GM12878 (cell line): ENCODE data around the gene KCNS3. TPM values are rescaled to one million over a fixed set of nuclear protein-coding genes. Genes with fewer than 3 reads are reported as not detected.
A peak's percentile ranks its signal among the peaks of the same experiment; 100 is the strongest.

Source experiments
- ATAC-seq: fragments of 200-7000 bp; cut with Tn5 transposase; 3 replicates; pipeline ENCODE4 v1.9.1; 2020; ENCODE audit warnings: mild to moderate bottlenecking, moderate library complexity
- BruUV-seq: library from RNA; stranded (reverse); fragments of 400-500 nt; replicated peaks from 2 replicates; lab custom pipeline; 2021; lab: Mats Ljungman, UMichigan
- CTCF ChIA-PET: fragments of 300-600 bp; sonication (Branson Sonifier 250); formaldehyde crosslinking; extraction: SDS; loops from one replicate; lab custom pipeline; 2021; ENCODE audit warnings: inconsistent platforms; lab: Yijun Ruan, JAX
- POLR2A ChIA-PET: fragments of 350-600 bp; formaldehyde crosslinking; extraction: SDS; loops from one replicate; lab custom pipeline; 2021; ENCODE audit warnings: inconsistent platforms; lab: Charles Lee
- RAD21 ChIA-PET: fragments of 300-600 bp; sonication (Branson Sonifier 250); formaldehyde crosslinking; loops from one replicate; lab custom pipeline; 2023; ENCODE audit warnings: antibody characterized with exemption; ENCODE audit not compliant: unreplicated experiment; lab: Charles Lee
- SMC1A ChIA-PET: fragments of 300-600 bp; sonication (Branson Sonifier 250); formaldehyde crosslinking; loops from one replicate; lab custom pipeline; 2023; ENCODE audit not compliant: unreplicated experiment, uncharacterized antibody; lab: Charles Lee
- DNase-seq: peaks from one replicate; pipeline ENCODE4 v3.0.0-alpha.2; 2011; ENCODE audit warnings: low read depth, low spot score
- FAIRE-seq: peaks from 3 replicates; lab custom pipeline; 2011; peaks lifted over from hg19 to GRCh38; lab: Jason Lieb, UNC
- H2AFZ ChIP-seq: 2 replicates; pipeline ENCODE4 v1.6.0; 2011; ENCODE audit warnings: low read depth, low read length, control low read depth; ENCODE audit not compliant: control insufficient read depth
- H3K27ac ChIP-seq: 2 replicates; pipeline ENCODE4 v1.5.1; 2011; ENCODE audit warnings: control low read depth; ENCODE audit not compliant: control insufficient read depth, insufficient read depth
- H3K27me3 ChIP-seq, 2 experiments: replicated peaks in 1 of 2; 2 replicates each; pipeline versions ENCODE4 v1.6.0 to v1.6.1; 2011; ENCODE audit warnings: low read length in 1 of 2; ENCODE audit not compliant: control insufficient read depth in 2 of 2, insufficient read depth in 2 of 2
- H3K36me3 ChIP-seq, 2 experiments: 2 replicates each; pipeline ENCODE4 v1.5.1; 2011; ENCODE audit warnings: low read length in 1 of 2; ENCODE audit not compliant: control insufficient read depth in 2 of 2, insufficient read depth in 2 of 2
- H3K4me1 ChIP-seq: 2 replicates; pipeline ENCODE4 v1.6.1; 2011; ENCODE audit warnings: mild to moderate bottlenecking, low read length, moderate library complexity, mixed read lengths; ENCODE audit not compliant: control insufficient read depth, insufficient read depth
- H3K4me2 ChIP-seq: 2 replicates; pipeline ENCODE4 v1.6.0; 2011; ENCODE audit warnings: control low read depth; ENCODE audit not compliant: control insufficient read depth, insufficient read depth
- H3K4me3 ChIP-seq: fragments of 200-600 bp; sonication (generic); 2 replicates; pipeline ENCODE4 v1.5.1; 2016
- H3K79me2 ChIP-seq: 2 replicates; pipeline ENCODE4 v1.6.0; 2011; ENCODE audit warnings: low read length; ENCODE audit not compliant: control insufficient read depth, insufficient read depth
- H3K9ac ChIP-seq: 2 replicates; pipeline ENCODE4 v1.8.0; 2011; ENCODE audit warnings: low read length, control low read depth, mixed read lengths; ENCODE audit not compliant: control insufficient read depth, insufficient read depth
- H3K9me3 ChIP-seq: replicated peaks from 3 replicates; pipeline ENCODE4 v1.5.1; 2011; ENCODE audit warnings: mild to moderate bottlenecking, low read length; ENCODE audit not compliant: control insufficient read depth, insufficient read depth
- H4K20me1 ChIP-seq: 2 replicates; pipeline ENCODE4 v1.6.0; 2011; ENCODE audit not compliant: control insufficient read depth, insufficient read depth
- E4F1 ChIP-seq: fragments of 450-650 bp; IDR thresholded peaks from 2 replicates; pipeline ENCODE4 v1.6.1; 2018; ENCODE audit warnings: borderline replicate concordance, mild to moderate bottlenecking; ENCODE audit not compliant: partially characterized antibody
- EP300 ChIP-seq, 2 experiments: fragments of 150-350 bp in 1 of 2; IDR thresholded peaks; 2 replicates each; pipeline ENCODE4 v1.6.1; 2011 to 2012; ENCODE audit warnings: low read depth in 2 of 2, low read length in 2 of 2, borderline replicate concordance in 1 of 2, improper control_type of control experiment in 1 of 2, inconsistent platforms in 1 of 2; ENCODE audit not compliant: control insufficient read depth in 1 of 2
- GABPA ChIP-seq: IDR thresholded peaks from 2 replicates; pipeline ENCODE4 v1.6.1; 2014; ENCODE audit warnings: antibody characterized with exemption, low read depth, mild to moderate bottlenecking, inconsistent platforms
- IRF5 ChIP-seq: fragments of 450-650 bp; IDR thresholded peaks from 2 replicates; pipeline ENCODE4 v1.6.1; 2017; ENCODE audit warnings: borderline replicate concordance
- MYB ChIP-seq: fragments of 150-350 bp; IDR thresholded peaks from 2 replicates; pipeline ENCODE4 v1.6.1; 2014; ENCODE audit warnings: mild to moderate bottlenecking, low read depth, low read length, borderline replicate concordance
- POLR2AphosphoS5 ChIP-seq: IDR thresholded peaks from 2 replicates; pipeline ENCODE4 v1.6.1; 2011; ENCODE audit warnings: mild to moderate bottlenecking, low read length, inconsistent platforms
- RB1 ChIP-seq: fragments of 450-650 bp; formaldehyde crosslinking; IDR thresholded peaks from 2 replicates; pipeline ENCODE4 v1.6.1; 2017; ENCODE audit warnings: mild to moderate bottlenecking, borderline replicate concordance
- SMC3 ChIP-seq: IDR thresholded peaks from 2 replicates; pipeline ENCODE4 v1.6.1; 2011; ENCODE audit warnings: low read length, improper control_type of control experiment, borderline replicate concordance
- TCF3 ChIP-seq: IDR thresholded peaks from 2 replicates; pipeline ENCODE4 v1.6.1; 2012; ENCODE audit warnings: low read depth, mild to moderate bottlenecking, low read length, borderline replicate concordance; ENCODE audit not compliant: insufficient read depth
- ZNF622 ChIP-seq: fragments of 450-650 bp; IDR thresholded peaks from 2 replicates; pipeline ENCODE4 v1.6.1; 2017; ENCODE audit warnings: mild to moderate bottlenecking, inconsistent platforms
- WGBS: methylation state at CpG from one replicate; pipeline ENCODE4 v1.1.6; 2016; ENCODE audit warnings: low lambda C conversion rate; ENCODE audit not compliant: insufficient replicate concordance, insufficient coverage; ENCODE audit errors: missing lambda C conversion rate; 5-methylcytosine and 5-hydroxymethylcytosine counted together
- in situ Hi-C: fragments of 300-500 bp; cut with MboI; formaldehyde crosslinking; loops from 9 replicates; pipeline ENCODE4 v1.14.3; 2018; ENCODE audit warnings: mixed read lengths
- intact Hi-C: fragments of 100-400 bp; cut with micrococcal nuclease; formaldehyde crosslinking; loops from one replicate; pipeline ENCODE4 v1.14.2; 2022; ENCODE audit not compliant: unreplicated experiment
- polyA plus RNA-seq, 11 experiments: library from polyadenylated mRNA; depleted of rRNA in 4 of 11; unstranded in 6 of 11; stranded (reverse) in 5 of 11; fragments of >200 nt; fragmentation: Nextera tagmentation in 4 of 11; fragmentation: Illumina TruSeq in 1 of 11; extraction: Ambion mirVana in 4 of 11; extraction: Trizol in 1 of 11; gene quantifications; 1 replicate in 1 of 11; 2 replicates in 10 of 11; pipeline versions ENCODE4 v1.2.1 to v1.2.3, GENCODE V29; 2011 to 2016; ENCODE audit warnings: inconsistent platforms in 2 of 11, missing spikeins in 2 of 11, low read depth in 1 of 11
- total RNA-seq, 4 experiments: library from RNA; depleted of rRNA in 3 of 4; stranded (reverse); fragments of >200 nt in 3 of 4; fragmentation: Illumina TruSeq in 1 of 4; extraction: Trizol in 1 of 4; gene quantifications; 2 replicates each; pipeline versions ENCODE4 v1.2.1 to v1.2.3, GENCODE V29; 2013 to 2021
- TF ChIP-seq, protein P1 (sequence below): IDR thresholded peaks from 2 replicates; pipeline ENCODE4 v1.6.1; 2012; ENCODE audit warnings: low read depth, low read length, improper control_type of control experiment
- TF ChIP-seq, protein P2 (sequence below), 3 experiments: IDR thresholded peaks in 2 of 3; conservative IDR thresholded peaks in 1 of 3; 2 replicates each; pipeline ENCODE4 v1.5.1; 2011; ENCODE audit warnings: low read depth in 3 of 3, low read length in 3 of 3, mild to moderate bottlenecking in 3 of 3, control low read depth in 2 of 3, moderate library complexity in 2 of 3, inconsistent platforms in 1 of 3, mixed read lengths in 1 of 3; ENCODE audit not compliant: control insufficient read depth in 2 of 3, insufficient read depth in 1 of 3; ENCODE audit errors: extremely low read depth in 1 of 3

The KCNS3 gene
- total and polyA plus RNA-seq, 10 of the 15 experiments (the other 5 are each of a cell fraction or from before 2014, with no cell fraction given): not detected

DNA sequence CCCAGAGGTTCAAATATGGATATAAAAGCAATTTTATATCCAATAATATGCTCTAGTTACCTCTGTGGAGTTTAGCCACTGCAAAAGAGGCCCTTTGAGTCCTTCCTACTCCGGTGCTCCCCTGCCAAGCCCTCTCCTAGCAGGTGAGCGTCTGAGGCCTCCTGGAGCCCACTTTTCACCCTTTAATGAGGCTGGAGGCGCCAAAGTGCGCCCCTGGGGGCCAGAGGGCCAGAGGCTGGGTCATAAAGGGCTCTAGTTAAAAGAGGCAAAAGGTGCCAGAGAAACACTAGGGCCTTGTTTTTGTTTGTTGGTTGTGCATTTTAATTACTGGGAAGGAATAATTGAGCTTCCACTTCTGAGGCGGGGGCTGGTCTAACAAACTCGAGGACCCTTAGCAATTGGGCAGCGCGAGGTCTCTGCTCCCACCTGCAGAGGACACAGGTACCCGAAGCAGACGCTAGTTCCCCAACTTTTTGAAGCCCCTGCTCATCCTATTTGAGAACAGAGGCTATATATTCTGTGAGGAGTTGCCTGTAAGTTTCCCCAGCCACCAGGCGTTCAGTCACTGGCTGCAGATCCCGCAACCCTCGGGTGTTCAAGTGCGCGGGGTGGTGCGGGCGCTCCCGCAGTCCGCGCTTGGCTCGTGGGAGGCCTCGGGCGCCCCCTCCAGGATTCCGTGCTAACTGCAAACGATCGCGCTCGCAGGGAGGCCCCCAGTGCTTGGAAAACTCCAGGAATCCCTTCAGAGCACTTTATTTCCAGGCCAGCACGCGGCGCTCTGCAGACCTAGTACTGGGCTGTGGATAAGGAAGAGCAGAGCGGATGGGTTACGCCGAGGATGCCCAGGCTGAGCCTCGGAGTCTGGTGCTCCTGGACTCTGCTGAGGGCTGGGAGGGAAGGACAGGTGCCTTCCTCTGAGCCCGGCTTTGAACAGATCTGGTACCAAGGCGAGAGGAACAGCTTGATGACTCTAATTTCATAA is 48.1 kb upstream of the KCNS3 start:
- 0 out of 2 replicates have a peak overlapping the region, but pooled peaks have one; percentile 19 for H3K9ac ChIP-seq
- no peak overlapping the region for H3K27ac ChIP-seq
- peak overlapping the region; percentile 22; the same call in 1 of the 2 replicates for H3K4me3 ChIP-seq
- intact Hi-C loops: loop anchor here (1.0 to 2.0 kb wide), 2 partner anchors 74 to 111 kb away; no protein-coding TSS in a partner anchor
- H3K4me2 ChIP-seq: peak overlapping the region; percentile 77
- 11% methylated on average over 37 of the region's 37 CpGs for whole genome bisulfite sequencing
- H3K9me3 ChIP-seq: peaks cover 3% of the 10 kb centered on the region; the same call in 1 of the 3 replicates
- H3K79me2 ChIP-seq: no peaks in the 10 kb centered on the region
- DNase-seq (no peak), ATAC-seq (peak; percentile 95), FAIRE-seq (no peak)
- ChIA-PET POLR2A (interaction anchor here (1.8 kb wide), 1 partner anchor 77 kb away, joined by 5 read pairs; the partner anchor contains the start of genes GEN1 and SMC6), SMC1A (interaction anchor here (0.6 to 15.2 kb wide), 25 partner anchors 8 to 360 kb away, joined by 3 to 288 read pairs (median 5); partner anchors contain the start of genes GEN1, MSGN1 and SMC6), CTCF (interaction anchor here (0.6 to 8.3 kb wide), 46 partner anchors 8 to 338 kb away, joined by 3 to 130 read pairs (median 4); partner anchors contain the start of genes GEN1, MSGN1 and SMC6), RAD21 (interaction anchor here (0.8 to 4.8 kb wide), 15 partner anchors 8 to 184 kb away, joined by 3 to 28 read pairs (median 4); no protein-coding TSS in a partner anchor)
- peaks cover 4% of the 10 kb centered on the region; the same call in 1 of the 2 replicates for H3K4me1 ChIP-seq
- no TSS peak for BruUV-seq
- no peaks in the 10 kb centered on the region for H3K36me3 ChIP-seq
- no peaks in the 10 kb centered on the region for H3K27me3 ChIP-seq
- H2AFZ ChIP-seq: peak overlapping the region; percentile 87
- no peaks in the 10 kb centered on the region for H4K20me1 ChIP-seq
- in situ Hi-C loops: loop anchor here (5.0 kb wide), 1 partner anchor 113 kb away; no protein-coding TSS in a partner anchor
- no peak for TF ChIP-seq POLR2AphosphoS5
- no peak for TF ChIP-seq TCF3
- no peak for TF ChIP-seq MYB
- no peak for TF ChIP-seq ZNF622
- TF ChIP-seq, protein P1, sequence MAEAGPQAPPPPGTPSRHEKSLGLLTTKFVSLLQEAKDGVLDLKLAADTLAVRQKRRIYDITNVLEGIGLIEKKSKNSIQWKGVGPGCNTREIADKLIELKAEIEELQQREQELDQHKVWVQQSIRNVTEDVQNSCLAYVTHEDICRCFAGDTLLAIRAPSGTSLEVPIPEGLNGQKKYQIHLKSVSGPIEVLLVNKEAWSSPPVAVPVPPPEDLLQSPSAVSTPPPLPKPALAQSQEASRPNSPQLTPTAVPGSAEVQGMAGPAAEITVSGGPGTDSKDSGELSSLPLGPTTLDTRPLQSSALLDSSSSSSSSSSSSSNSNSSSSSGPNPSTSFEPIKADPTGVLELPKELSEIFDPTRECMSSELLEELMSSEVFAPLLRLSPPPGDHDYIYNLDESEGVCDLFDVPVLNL: no peak
- TF ChIP-seq, protein P2, sequence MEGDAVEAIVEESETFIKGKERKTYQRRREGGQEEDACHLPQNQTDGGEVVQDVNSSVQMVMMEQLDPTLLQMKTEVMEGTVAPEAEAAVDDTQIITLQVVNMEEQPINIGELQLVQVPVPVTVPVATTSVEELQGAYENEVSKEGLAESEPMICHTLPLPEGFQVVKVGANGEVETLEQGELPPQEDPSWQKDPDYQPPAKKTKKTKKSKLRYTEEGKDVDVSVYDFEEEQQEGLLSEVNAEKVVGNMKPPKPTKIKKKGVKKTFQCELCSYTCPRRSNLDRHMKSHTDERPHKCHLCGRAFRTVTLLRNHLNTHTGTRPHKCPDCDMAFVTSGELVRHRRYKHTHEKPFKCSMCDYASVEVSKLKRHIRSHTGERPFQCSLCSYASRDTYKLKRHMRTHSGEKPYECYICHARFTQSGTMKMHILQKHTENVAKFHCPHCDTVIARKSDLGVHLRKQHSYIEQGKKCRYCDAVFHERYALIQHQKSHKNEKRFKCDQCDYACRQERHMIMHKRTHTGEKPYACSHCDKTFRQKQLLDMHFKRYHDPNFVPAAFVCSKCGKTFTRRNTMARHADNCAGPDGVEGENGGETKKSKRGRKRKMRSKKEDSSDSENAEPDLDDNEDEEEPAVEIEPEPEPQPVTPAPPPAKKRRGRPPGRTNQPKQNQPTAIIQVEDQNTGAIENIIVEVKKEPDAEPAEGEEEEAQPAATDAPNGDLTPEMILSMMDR (IDR thresholded peaks at IDR 0.05 in 2 of 3, conservative IDR thresholded peaks at IDR 0.05 in 1 of 3; ENCODE audit: control insufficient read depth in 2 of 3, extremely low read depth in 1 of 3, insufficient read depth in 1 of 3, low read depth in 3 of 3, low read length in 3 of 3): peak; percentile 85 to 93 (median 90)
- TF ChIP-seq GABPA: no peak
- no peak for TF ChIP-seq EP300 (IDR thresholded peaks at IDR 0.05; ENCODE audit: borderline replicate concordance in 1 of 2, control insufficient read depth in 1 of 2, low read depth in 2 of 2, low read length in 2 of 2)
- TF ChIP-seq SMC3: peak; percentile 87
- TF ChIP-seq IRF5: 0 out of 2 replicates have a peak, but pooled peaks have one; percentile 20
- no peak for TF ChIP-seq E4F1
- TF ChIP-seq RB1: peak; percentile 20; the same call in 1 of the 2 replicates
